GM12878 (cell line): ENCODE results near the gene DGLUCY. TPM values are rescaled to one million over a fixed set of nuclear protein-coding genes. Genes with fewer than 3 reads are reported as not detected.

Experiments used
- ATAC-seq: fragments of 200-7000 bp; cut with Tn5 transposase; 3 replicates; pipeline ENCODE4 v1.9.1; 2020; ENCODE audit warnings: mild to moderate bottlenecking, moderate library complexity
- BruUV-seq: library from RNA; stranded (reverse); fragments of 400-500 nt; replicated peaks from 2 replicates; lab custom pipeline; 2021; lab: Mats Ljungman, UMichigan
- CTCF ChIA-PET: fragments of 300-600 bp; sonication (Branson Sonifier 250); formaldehyde crosslinking; extraction: SDS; loops from one replicate; lab custom pipeline; 2021; ENCODE audit warnings: inconsistent platforms; lab: Yijun Ruan, JAX
- POLR2A ChIA-PET: fragments of 350-600 bp; formaldehyde crosslinking; extraction: SDS; loops from one replicate; lab custom pipeline; 2021; ENCODE audit warnings: inconsistent platforms; lab: Charles Lee
- RAD21 ChIA-PET: fragments of 300-600 bp; sonication (Branson Sonifier 250); formaldehyde crosslinking; loops from one replicate; lab custom pipeline; 2023; ENCODE audit warnings: antibody characterized with exemption; ENCODE audit not compliant: unreplicated experiment; lab: Charles Lee
- SMC1A ChIA-PET: fragments of 300-600 bp; sonication (Branson Sonifier 250); formaldehyde crosslinking; loops from one replicate; lab custom pipeline; 2023; ENCODE audit not compliant: unreplicated experiment, uncharacterized antibody; lab: Charles Lee
- DNase-seq: peaks from one replicate; pipeline ENCODE4 v3.0.0-alpha.2; 2011; ENCODE audit warnings: low read depth, low spot score
- FAIRE-seq: peaks from 3 replicates; lab custom pipeline; 2011; peaks lifted over from hg19 to GRCh38; lab: Jason Lieb, UNC
- H2AFZ ChIP-seq: 2 replicates; pipeline ENCODE4 v1.6.0; 2011; ENCODE audit warnings: low read depth, low read length, control low read depth; ENCODE audit not compliant: control insufficient read depth
- H3K27ac ChIP-seq: 2 replicates; pipeline ENCODE4 v1.5.1; 2011; ENCODE audit warnings: control low read depth; ENCODE audit not compliant: control insufficient read depth, insufficient read depth
- H3K27me3 ChIP-seq, 2 experiments: replicated peaks in 1 of 2; 2 replicates each; pipeline versions ENCODE4 v1.6.0 to v1.6.1; 2011; ENCODE audit warnings: low read length in 1 of 2; ENCODE audit not compliant: control insufficient read depth in 2 of 2, insufficient read depth in 2 of 2
- H3K36me3 ChIP-seq, 2 experiments: 2 replicates each; pipeline ENCODE4 v1.5.1; 2011; ENCODE audit warnings: low read length in 1 of 2; ENCODE audit not compliant: control insufficient read depth in 2 of 2, insufficient read depth in 2 of 2
- H3K4me1 ChIP-seq: 2 replicates; pipeline ENCODE4 v1.6.1; 2011; ENCODE audit warnings: mild to moderate bottlenecking, low read length, moderate library complexity, mixed read lengths; ENCODE audit not compliant: control insufficient read depth, insufficient read depth
- H3K4me2 ChIP-seq: 2 replicates; pipeline ENCODE4 v1.6.0; 2011; ENCODE audit warnings: control low read depth; ENCODE audit not compliant: control insufficient read depth, insufficient read depth
- H3K4me3 ChIP-seq: fragments of 200-600 bp; sonication (generic); 2 replicates; pipeline ENCODE4 v1.5.1; 2016
- H3K79me2 ChIP-seq: 2 replicates; pipeline ENCODE4 v1.6.0; 2011; ENCODE audit warnings: low read length; ENCODE audit not compliant: control insufficient read depth, insufficient read depth
- H3K9ac ChIP-seq: 2 replicates; pipeline ENCODE4 v1.8.0; 2011; ENCODE audit warnings: low read length, control low read depth, mixed read lengths; ENCODE audit not compliant: control insufficient read depth, insufficient read depth
- H3K9me3 ChIP-seq: replicated peaks from 3 replicates; pipeline ENCODE4 v1.5.1; 2011; ENCODE audit warnings: mild to moderate bottlenecking, low read length; ENCODE audit not compliant: control insufficient read depth, insufficient read depth
- H4K20me1 ChIP-seq: 2 replicates; pipeline ENCODE4 v1.6.0; 2011; ENCODE audit not compliant: control insufficient read depth, insufficient read depth
- CHD2 ChIP-seq: IDR thresholded peaks from 2 replicates; pipeline ENCODE4 v1.6.1; 2011; ENCODE audit warnings: low read depth, low read length, improper control_type of control experiment, borderline replicate concordance
- CREB1 ChIP-seq: IDR thresholded peaks from 2 replicates; pipeline ENCODE4 v1.6.1; 2012; ENCODE audit warnings: low read depth, mild to moderate bottlenecking, inconsistent platforms
- MXI1 ChIP-seq: fragments of 150-350 bp; IDR thresholded peaks from 2 replicates; pipeline ENCODE4 v1.6.1; 2011; ENCODE audit warnings: low read depth, mild to moderate bottlenecking, inconsistent platforms, low read length, improper control_type of control experiment
- NFYB ChIP-seq: IDR thresholded peaks from 2 replicates; pipeline ENCODE4 v1.6.1; 2011; ENCODE audit warnings: low read depth, mild to moderate bottlenecking, low read length, improper control_type of control experiment, moderate library complexity; ENCODE audit not compliant: insufficient read depth
- NRF1 ChIP-seq: conservative IDR thresholded peaks from 2 replicates; pipeline ENCODE4 v1.6.1; 2011; ENCODE audit warnings: mild to moderate bottlenecking, low read depth, low read length, improper control_type of control experiment
- PAX5 ChIP-seq: IDR thresholded peaks from 2 replicates; pipeline ENCODE4 v1.6.1; 2011; ENCODE audit warnings: low read depth, low read length, borderline replicate concordance
- PAX8 ChIP-seq: fragments of 450-650 bp; IDR thresholded peaks from 2 replicates; pipeline ENCODE4 v1.6.1; 2017; ENCODE audit warnings: mild to moderate bottlenecking, moderate library complexity
- POLR2A ChIP-seq: IDR thresholded peaks from 2 replicates; pipeline ENCODE4 v1.6.1; 2011; ENCODE audit warnings: low read depth, mild to moderate bottlenecking, low read length
- RB1 ChIP-seq: fragments of 450-650 bp; formaldehyde crosslinking; IDR thresholded peaks from 2 replicates; pipeline ENCODE4 v1.6.1; 2017; ENCODE audit warnings: mild to moderate bottlenecking, borderline replicate concordance
- STAT1 ChIP-seq: fragments of 450-650 bp; conservative IDR thresholded peaks from 2 replicates; pipeline ENCODE4 v1.6.1; 2014; ENCODE audit warnings: antibody characterized with exemption, mild to moderate bottlenecking
- WGBS: methylation state at CpG from one replicate; pipeline ENCODE4 v1.1.6; 2016; ENCODE audit warnings: low lambda C conversion rate; ENCODE audit not compliant: insufficient replicate concordance, insufficient coverage; ENCODE audit errors: missing lambda C conversion rate; 5-methylcytosine and 5-hydroxymethylcytosine counted together
- in situ Hi-C: fragments of 300-500 bp; cut with MboI; formaldehyde crosslinking; loops from 9 replicates; pipeline ENCODE4 v1.14.3; 2018; ENCODE audit warnings: mixed read lengths
- intact Hi-C: fragments of 100-400 bp; cut with micrococcal nuclease; formaldehyde crosslinking; loops from one replicate; pipeline ENCODE4 v1.14.2; 2022; ENCODE audit not compliant: unreplicated experiment
- polyA plus RNA-seq, 11 experiments: library from polyadenylated mRNA; depleted of rRNA in 4 of 11; unstranded in 6 of 11; stranded (reverse) in 5 of 11; fragments of >200 nt; fragmentation: Nextera tagmentation in 4 of 11; fragmentation: Illumina TruSeq in 1 of 11; extraction: Ambion mirVana in 4 of 11; extraction: Trizol in 1 of 11; gene quantifications; 1 replicate in 1 of 11; 2 replicates in 10 of 11; pipeline versions ENCODE4 v1.2.1 to v1.2.3, GENCODE V29; 2011 to 2016; ENCODE audit warnings: inconsistent platforms in 2 of 11, missing spikeins in 2 of 11, low read depth in 1 of 11
- total RNA-seq, 4 experiments: library from RNA; depleted of rRNA in 3 of 4; stranded (reverse); fragments of >200 nt in 3 of 4; fragmentation: Illumina TruSeq in 1 of 4; extraction: Trizol in 1 of 4; gene quantifications; 2 replicates each; pipeline versions ENCODE4 v1.2.1 to v1.2.3, GENCODE V29; 2013 to 2021
- TF ChIP-seq, protein P1 (sequence below): fragments of 450-650 bp; formaldehyde crosslinking; IDR thresholded peaks from 2 replicates; pipeline ENCODE4 v1.4.0; 2022; ENCODE audit warnings: mild to moderate bottlenecking, moderate library complexity
- TF ChIP-seq, protein P2 (sequence below): IDR thresholded peaks from 2 replicates; pipeline ENCODE4 v1.6.1; 2011; ENCODE audit warnings: low read depth, low read length, improper control_type of control experiment, borderline replicate concordance

DGLUCY gene
- total and polyA plus RNA-seq, 10 of the 15 experiments (the other 5 are each of a cell fraction or from before 2014, with no cell fraction given): 15.0 to 70.3 (median 55.1) TPM

GRCh38 chr14:91078095-91078737 is 35.7 kb upstream of the DGLUCY start (continued):
- TF ChIP-seq RB1 (no peak), POLR2A (no peak), NRF1 (no peak), PAX5 (peak; percentile 66; the same call in 1 of the 2 replicates), CREB1 (peak; percentile 84), STAT1 (no peak)
- TF ChIP-seq, protein P1, sequence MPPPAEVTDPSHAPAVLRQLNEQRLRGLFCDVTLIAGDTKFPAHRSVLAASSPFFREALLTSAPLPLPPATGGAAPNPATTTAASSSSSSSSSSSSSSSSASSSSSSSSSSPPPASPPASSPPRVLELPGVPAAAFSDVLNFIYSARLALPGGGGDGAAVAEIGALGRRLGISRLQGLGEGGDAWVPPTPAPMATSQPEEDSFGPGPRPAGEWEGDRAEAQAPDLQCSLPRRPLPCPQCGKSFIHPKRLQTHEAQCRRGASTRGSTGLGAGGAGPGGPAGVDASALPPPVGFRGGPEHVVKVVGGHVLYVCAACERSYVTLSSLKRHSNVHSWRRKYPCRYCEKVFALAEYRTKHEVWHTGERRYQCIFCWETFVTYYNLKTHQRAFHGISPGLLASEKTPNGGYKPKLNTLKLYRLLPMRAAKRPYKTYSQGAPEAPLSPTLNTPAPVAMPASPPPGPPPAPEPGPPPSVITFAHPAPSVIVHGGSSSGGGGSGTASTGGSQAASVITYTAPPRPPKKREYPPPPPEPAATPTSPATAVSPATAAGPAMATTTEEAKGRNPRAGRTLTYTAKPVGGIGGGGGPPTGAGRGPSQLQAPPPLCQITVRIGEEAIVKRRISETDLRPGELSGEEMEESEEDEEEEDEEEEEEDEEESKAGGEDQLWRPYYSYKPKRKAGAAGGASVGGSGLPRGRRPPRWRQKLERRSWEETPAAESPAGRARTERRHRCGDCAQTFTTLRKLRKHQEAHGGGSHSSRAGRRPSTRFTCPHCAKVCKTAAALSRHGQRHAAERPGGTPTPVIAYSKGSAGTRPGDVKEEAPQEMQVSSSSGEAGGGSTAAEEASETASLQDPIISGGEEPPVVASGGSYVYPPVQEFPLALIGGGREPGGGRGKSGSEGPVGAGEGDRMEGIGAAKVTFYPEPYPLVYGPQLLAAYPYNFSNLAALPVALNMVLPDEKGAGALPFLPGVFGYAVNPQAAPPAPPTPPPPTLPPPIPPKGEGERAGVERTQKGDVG (CRISPR knock-in tag): no peak
- TF ChIP-seq, all 136 proteins: peak for 45

- in situ Hi-C loops (no loop called here), intact Hi-C loops (no loop called here)
- peak; percentile 84 for FAIRE-seq
- Histone ChIP-seq H2AFZ (no peak overlapping the region), H3K27me3 (no peaks in the 10 kb centered on the region), H4K20me1 (no peaks in the 10 kb centered on the region), H3K4me1 (peaks cover 5% of the 10 kb centered on the region), H3K79me2 (no peaks in the 10 kb centered on the region), H3K9ac (no peak overlapping the region), H3K27ac (no peak overlapping the region), H3K9me3 (no peaks in the 10 kb centered on the region), H3K4me2 (no peak overlapping the region), H3K36me3 (no peaks in the 10 kb centered on the region), H3K4me3 (no peak overlapping the region)
- ChIA-PET CTCF (interaction anchor here (1.1 kb wide), 1 partner anchor 78 kb away, joined by 4 read pairs; no protein-coding TSS in a partner anchor), POLR2A (interaction anchor here (0.5 kb wide), 1 partner anchor 683 kb away, joined by 3 read pairs; no protein-coding TSS in a partner anchor), RAD21 (no interaction called here), SMC1A (interaction anchor here (2.4 to 2.7 kb wide), 2 partner anchors 19 to 21 kb away, joined by 9 to 11 read pairs; partner anchors contain the start of gene RPS6KA5)
- no peak for ATAC-seq
- 43% methylated on average over 6 of the region's 6 CpGs for WGBS
- no TSS peak for BruUV-seq
- TF ChIP-seq, protein P2, sequence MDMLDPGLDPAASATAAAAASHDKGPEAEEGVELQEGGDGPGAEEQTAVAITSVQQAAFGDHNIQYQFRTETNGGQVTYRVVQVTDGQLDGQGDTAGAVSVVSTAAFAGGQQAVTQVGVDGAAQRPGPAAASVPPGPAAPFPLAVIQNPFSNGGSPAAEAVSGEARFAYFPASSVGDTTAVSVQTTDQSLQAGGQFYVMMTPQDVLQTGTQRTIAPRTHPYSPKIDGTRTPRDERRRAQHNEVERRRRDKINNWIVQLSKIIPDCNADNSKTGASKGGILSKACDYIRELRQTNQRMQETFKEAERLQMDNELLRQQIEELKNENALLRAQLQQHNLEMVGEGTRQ: no peak
- TF ChIP-seq PAX8 (no peak), MXI1 (no peak), NFYB (no peak), CHD2 (no peak)
- no peak for DNase-seq
Measured at GRCh38 chr14:91080071-91080470, 33.8 kb upstream of the DGLUCY start.
